ENCODE measurements around the gene VCL. TPM values are rescaled to one million over a fixed set of nuclear protein-coding genes. Genes with fewer than 3 reads are reported as not detected.

VCL gene
- total and polyA plus RNA-seq, 9 of the 15 experiments (the other 6 are each of a cell fraction or from before 2014, with no cell fraction given) = 29.8 to 186 (median 76.4) TPM

DNA sequence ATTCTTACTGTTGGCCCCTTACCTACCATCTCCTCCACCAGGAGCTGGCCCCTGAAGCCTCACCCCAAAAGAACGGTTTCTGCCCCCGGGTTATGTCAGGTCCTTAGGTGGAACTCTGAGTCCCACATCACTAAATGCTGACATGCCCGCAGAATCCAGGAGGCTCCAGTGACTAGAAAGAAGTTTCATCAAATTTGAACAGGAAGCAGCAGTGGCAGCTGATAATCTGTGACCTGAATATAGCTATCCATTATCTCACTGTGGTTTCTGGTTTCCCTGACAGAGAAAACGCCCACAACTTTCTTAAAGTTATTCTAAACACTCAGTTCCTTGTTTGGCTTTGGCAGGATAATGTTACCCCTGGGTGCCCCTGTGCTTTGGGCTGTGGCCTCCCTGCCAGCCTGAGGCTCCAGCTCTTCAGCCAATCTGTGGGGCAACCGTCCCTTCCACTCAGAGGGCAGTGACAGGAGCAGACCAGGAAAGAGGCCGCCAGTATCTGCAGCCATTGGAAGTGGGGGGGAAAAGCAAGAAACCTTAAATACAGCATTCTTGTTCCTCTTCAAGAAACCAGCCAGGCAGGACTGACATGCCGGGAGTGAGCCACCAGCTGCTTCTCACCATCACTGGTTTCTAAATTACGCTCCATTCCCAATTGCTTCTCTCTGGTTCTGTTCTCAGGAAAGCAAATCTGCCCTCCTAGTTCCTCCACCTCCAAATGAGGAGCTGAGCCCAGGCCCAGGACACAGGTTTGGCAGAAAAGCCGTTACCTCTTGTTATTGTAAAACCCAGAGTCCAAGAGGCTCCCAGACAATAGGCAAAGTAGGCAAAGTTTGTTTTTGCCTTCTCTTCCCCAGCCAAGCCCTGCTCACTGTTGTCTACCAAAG lies 41.2 kb upstream of the VCL start (continued):
- TF ChIP-seq BCLAF1 (IDR thresholded peaks at IDR 0.05; ENCODE audit: borderline replicate concordance in 1 of 2, control insufficient read depth in 1 of 2, low read depth in 2 of 2, low read length in 1 of 2) = peak in 1 of 2 experiments; percentile 68; a peak in 1 of 4 replicates
- TF ChIP-seq, protein P1, sequence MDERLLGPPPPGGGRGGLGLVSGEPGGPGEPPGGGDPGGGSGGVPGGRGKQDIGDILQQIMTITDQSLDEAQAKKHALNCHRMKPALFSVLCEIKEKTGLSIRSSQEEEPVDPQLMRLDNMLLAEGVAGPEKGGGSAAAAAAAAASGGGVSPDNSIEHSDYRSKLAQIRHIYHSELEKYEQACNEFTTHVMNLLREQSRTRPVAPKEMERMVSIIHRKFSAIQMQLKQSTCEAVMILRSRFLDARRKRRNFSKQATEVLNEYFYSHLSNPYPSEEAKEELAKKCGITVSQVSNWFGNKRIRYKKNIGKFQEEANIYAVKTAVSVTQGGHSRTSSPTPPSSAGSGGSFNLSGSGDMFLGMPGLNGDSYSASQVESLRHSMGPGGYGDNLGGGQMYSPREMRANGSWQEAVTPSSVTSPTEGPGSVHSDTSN (CRISPR knock-in tag; IDR thresholded peaks at IDR 0.05; ENCODE audit: low read depth) = peak; percentile 47; the same call in 1 of the 2 replicates
- TF ChIP-seq, protein P1 (tag; conservative IDR thresholded peaks at IDR 0.05; ENCODE audit: low read depth) = peak; percentile 92
- TF ChIP-seq NRF1 (conservative IDR thresholded peaks at IDR 0.05 in 1 of 2, IDR thresholded peaks at IDR 0.05 in 1 of 2) = peak in 1 of 2 experiments; percentile 26; a peak in 1 of 4 replicates
- peak; percentile 68 for TF ChIP-seq CREB1 (IDR thresholded peaks at IDR 0.05)
- peak; percentile 12; the same call in 1 of the 2 replicates for TF ChIP-seq CREB1 (CRISPR knock-in tag; IDR thresholded peaks at IDR 0.05)
- peak; percentile 78 for TF ChIP-seq ZNF395 (CRISPR knock-in tag; IDR thresholded peaks at IDR 0.05)
- TF ChIP-seq SREBF2 (CRISPR knock-in tag; IDR thresholded peaks at IDR 0.05) = no peak
- TF ChIP-seq RAD21 (CRISPR knock-in tag; conservative IDR thresholded peaks at IDR 0.05 in 1 of 2, IDR thresholded peaks at IDR 0.05 in 1 of 2) = peak; percentile 16 to 49; a peak in 3 of 4 replicates
- peak; percentile 58; the same call in 1 of the 2 replicates for TF ChIP-seq FOSL1 (tag; conservative IDR thresholded peaks at IDR 0.05)
- TF ChIP-seq JUN (IDR thresholded peaks at IDR 0.05; ENCODE audit: borderline replicate concordance, low read depth, low read length) = 0 out of 2 replicates have a peak, but pooled peaks have one; percentile 18
- TF ChIP-seq JUN (CRISPR knock-in tag; IDR thresholded peaks at IDR 0.05; ENCODE audit: borderline replicate concordance) = no peak
- TF ChIP-seq ZNF217 (CRISPR knock-in tag; IDR thresholded peaks at IDR 0.05) = no peak
- TF ChIP-seq, protein P2, sequence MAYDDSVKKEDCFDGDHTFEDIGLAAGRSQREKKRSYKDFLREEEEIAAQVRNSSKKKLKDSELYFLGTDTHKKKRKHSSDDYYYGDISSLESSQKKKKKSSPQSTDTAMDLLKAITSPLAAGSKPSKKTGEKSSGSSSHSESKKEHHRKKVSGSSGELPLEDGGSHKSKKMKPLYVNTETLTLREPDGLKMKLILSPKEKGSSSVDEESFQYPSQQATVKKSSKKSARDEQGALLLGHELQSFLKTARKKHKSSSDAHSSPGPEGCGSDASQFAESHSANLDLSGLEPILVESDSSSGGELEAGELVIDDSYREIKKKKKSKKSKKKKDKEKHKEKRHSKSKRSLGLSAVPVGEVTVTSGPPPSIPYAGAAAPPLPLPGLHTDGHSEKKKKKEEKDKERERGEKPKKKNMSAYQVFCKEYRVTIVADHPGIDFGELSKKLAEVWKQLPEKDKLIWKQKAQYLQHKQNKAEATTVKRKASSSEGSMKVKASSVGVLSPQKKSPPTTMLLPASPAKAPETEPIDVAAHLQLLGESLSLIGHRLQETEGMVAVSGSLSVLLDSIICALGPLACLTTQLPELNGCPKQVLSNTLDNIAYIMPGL (CRISPR knock-in tag; IDR thresholded peaks at IDR 0.05) = no peak
- peak; percentile 19 to 72; a peak in 1 of 4 replicates for TF ChIP-seq TEAD1 (CRISPR knock-in tag; IDR thresholded peaks at IDR 0.05)

All from K562 (cell line).